ENCODE data around the gene PIH1D1. TPM values are rescaled to one million over a fixed set of nuclear protein-coding genes. Genes with fewer than 3 reads are reported as not detected.

Gene PIH1D1
- total and polyA plus RNA-seq, 2 of the 13 experiments (the other 11 are each of a cell fraction or from before 2014, with no cell fraction given) = 110 to 137 TPM

DNA sequence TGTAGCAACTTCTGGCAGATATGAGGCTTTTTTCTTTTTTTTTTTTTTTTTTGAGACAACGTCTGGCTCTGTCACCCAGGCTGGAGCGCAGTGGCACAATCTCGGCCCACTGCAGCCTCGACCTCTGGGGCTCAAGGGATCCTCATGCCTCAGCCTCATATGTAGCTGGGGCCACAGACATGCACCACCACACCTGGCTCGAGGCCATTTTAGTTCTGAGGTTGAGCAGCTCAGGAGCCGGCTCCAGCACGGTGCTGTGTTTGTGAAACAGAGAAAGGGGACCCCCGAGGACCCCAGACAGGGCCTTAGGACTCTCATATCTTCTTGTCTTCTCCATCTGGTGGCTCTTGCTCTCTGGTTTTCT lies 19.0 kb upstream of the PIH1D1 start:
- Histone ChIP-seq H3K4me1 (ENCODE audit: insufficient read depth, low read length) (peaks cover 18% of the 10 kb centered on the region), H3K27me3 (ENCODE audit: control insufficient read depth in 1 of 2, insufficient read depth in 2 of 2, low read length in 2 of 2) (no peaks in the 10 kb centered on the region; a peak in 1 of 5 replicates), H3K36me3 (replicated peaks in 1 of 2; ENCODE audit: control insufficient read depth in 1 of 2, insufficient read depth in 2 of 2, low read length in 2 of 2) (peaks cover 0 to 6% of the 10 kb centered on the region in 2 experiments; a peak in 2 of 5 replicates), H3K9me3 (ENCODE audit: low read length) (no peaks in the 10 kb centered on the region), H3K9ac (ENCODE audit: insufficient read depth, low read depth, low read length) (no peak overlapping the region), H2AFZ (ENCODE audit: low read length) (no peak overlapping the region), H3K27ac (ENCODE audit: extremely low read length, insufficient read depth, low read length) (no peak overlapping the region), H3K4me2 (ENCODE audit: low read depth, low read length) (no peak overlapping the region), H4K20me1 (ENCODE audit: insufficient read depth, low read length) (no peaks in the 10 kb centered on the region), H3K79me2 (ENCODE audit: insufficient read depth, low read length) (no peaks in the 10 kb centered on the region), H3K4me3 (replicated peaks in 1 of 3; ENCODE audit: insufficient read depth in 1 of 3, low read depth in 2 of 3, low read length in 3 of 3) (no peak overlapping the region)
- ATAC-seq = no peak
- ChIA-PET CTCF (ENCODE audit: low intra/inter-chr PET ratio, low total read pairs) (no interaction called here), POLR2A (interaction anchor here (1.1 kb wide), 1 partner anchor 19 kb away, joined by 3 read pairs; the partner anchor contains the start of gene PIH1D1)
- in situ Hi-C loops (cut with HindIII; ENCODE audit: extremely low pct_ligation_motif_present, low pct_unique_long_range_greater_than_20kb) = no loop called here
- DNase-seq (ENCODE audit: low spot score) = no peak
- no TSS peak for BruUV-seq (replicated peaks)
- no peak for FAIRE-seq
- 79% methylated on average over 8 of the region's 8 CpGs for WGBS (ENCODE audit: low lambda C conversion rate)
- TF ChIP-seq RBFOX2 (IDR thresholded peaks at IDR 0.05; ENCODE audit: low read depth, low read length) (no peak), ZFAT (CRISPR knock-in tag; conservative IDR thresholded peaks at IDR 0.05) (no peak), ZFP36L1 (CRISPR knock-in tag; IDR thresholded peaks at IDR 0.05) (no peak), ZMYM3 (CRISPR knock-in tag; IDR thresholded peaks at IDR 0.05) (no peak), ZNF720 (CRISPR knock-in tag; IDR thresholded peaks at IDR 0.05) (no peak), ZNF331 (CRISPR knock-in tag; IDR thresholded peaks at IDR 0.05) (no peak), NFE2L1 (CRISPR knock-in tag; IDR thresholded peaks at IDR 0.05; ENCODE audit: borderline replicate concordance) (no peak), NR1H2 (CRISPR knock-in tag; IDR thresholded peaks at IDR 0.05; ENCODE audit: borderline replicate concordance, low read depth) (no peak), SRSF9 (IDR thresholded peaks at IDR 0.05; ENCODE audit: borderline replicate concordance, insufficient read depth, low read depth, low read length, poor library complexity, severe bottlenecking) (no peak), ARNT (IDR thresholded peaks at IDR 0.05) (no peak), ZSCAN25 (CRISPR knock-in tag; IDR thresholded peaks at IDR 0.05) (no peak), ZNF282 (IDR thresholded peaks at IDR 0.05; ENCODE audit: partially characterized antibody) (no peak), ZNF501 (CRISPR knock-in tag; IDR thresholded peaks at IDR 0.05) (no peak), NCOA5 (CRISPR knock-in tag; IDR thresholded peaks at IDR 0.05) (no peak)
- TF ChIP-seq, protein P1, sequence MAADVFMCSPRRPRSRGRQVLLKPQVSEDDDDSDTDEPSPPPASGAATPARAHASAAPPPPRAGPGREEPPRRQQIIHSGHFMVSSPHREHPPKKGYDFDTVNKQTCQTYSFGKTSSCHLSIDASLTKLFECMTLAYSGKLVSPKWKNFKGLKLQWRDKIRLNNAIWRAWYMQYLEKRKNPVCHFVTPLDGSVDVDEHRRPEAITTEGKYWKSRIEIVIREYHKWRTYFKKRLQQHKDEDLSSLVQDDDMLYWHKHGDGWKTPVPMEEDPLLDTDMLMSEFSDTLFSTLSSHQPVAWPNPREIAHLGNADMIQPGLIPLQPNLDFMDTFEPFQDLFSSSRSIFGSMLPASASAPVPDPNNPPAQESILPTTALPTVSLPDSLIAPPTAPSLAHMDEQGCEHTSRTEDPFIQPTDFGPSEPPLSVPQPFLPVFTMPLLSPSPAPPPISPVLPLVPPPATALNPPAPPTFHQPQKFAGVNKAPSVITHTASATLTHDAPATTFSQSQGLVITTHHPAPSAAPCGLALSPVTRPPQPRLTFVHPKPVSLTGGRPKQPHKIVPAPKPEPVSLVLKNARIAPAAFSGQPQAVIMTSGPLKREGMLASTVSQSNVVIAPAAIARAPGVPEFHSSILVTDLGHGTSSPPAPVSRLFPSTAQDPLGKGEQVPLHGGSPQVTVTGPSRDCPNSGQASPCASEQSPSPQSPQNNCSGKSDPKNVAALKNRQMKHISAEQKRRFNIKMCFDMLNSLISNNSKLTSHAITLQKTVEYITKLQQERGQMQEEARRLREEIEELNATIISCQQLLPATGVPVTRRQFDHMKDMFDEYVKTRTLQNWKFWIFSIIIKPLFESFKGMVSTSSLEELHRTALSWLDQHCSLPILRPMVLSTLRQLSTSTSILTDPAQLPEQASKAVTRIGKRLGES (CRISPR knock-in tag; IDR thresholded peaks at IDR 0.05; ENCODE audit: borderline replicate concordance) = no peak
- TF ChIP-seq, protein P2, sequence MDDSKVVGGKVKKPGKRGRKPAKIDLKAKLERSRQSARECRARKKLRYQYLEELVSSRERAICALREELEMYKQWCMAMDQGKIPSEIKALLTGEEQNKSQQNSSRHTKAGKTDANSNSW (CRISPR knock-in tag; IDR thresholded peaks at IDR 0.05; ENCODE audit: borderline replicate concordance) = no peak
- TF ChIP-seq, protein P3, sequence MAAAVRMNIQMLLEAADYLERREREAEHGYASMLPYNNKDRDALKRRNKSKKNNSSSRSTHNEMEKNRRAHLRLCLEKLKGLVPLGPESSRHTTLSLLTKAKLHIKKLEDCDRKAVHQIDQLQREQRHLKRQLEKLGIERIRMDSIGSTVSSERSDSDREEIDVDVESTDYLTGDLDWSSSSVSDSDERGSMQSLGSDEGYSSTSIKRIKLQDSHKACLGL (CRISPR knock-in tag; IDR thresholded peaks at IDR 0.05) = no peak
- intact Hi-C loops (cut with micrococcal nuclease; ENCODE audit: unreplicated experiment) = no loop called here
